Measurements from ENCODE around the gene TMEM125. TPM values are rescaled to one million over a fixed set of nuclear protein-coding genes. Genes with fewer than 3 reads are reported as not detected.

Gene TMEM125
- total RNA-seq, 1 experiment from 2014 or later, result not detected

DNA sequence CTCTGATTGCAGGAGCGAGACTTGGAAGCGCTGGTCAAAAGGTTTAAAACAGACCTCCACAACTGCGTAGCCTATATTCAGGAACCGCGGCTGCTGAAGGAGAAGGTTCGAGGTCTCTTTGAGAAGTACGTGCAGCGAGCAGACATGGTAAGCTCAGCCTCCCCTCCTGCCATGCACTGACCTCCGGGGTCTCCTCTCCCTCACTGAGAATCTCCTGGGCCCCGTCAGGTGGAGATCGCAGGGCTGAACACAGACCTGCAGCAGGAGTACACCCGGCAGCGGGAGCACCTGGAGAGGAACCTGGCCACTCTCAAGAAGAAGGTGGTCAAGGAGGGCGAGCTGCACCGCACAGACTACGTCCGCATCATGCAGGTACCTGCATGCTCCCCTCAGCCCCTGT lies 35.5 kb upstream of the TMEM125 start:
- no TSS peak for BruUV-seq (replicated peaks)
- ATAC-seq (no peak), DNase-seq (ENCODE audit: low read depth, low spot score) (no peak)
- in situ Hi-C loops (cut with HindIII; ENCODE audit: low pct_unique_long_range_greater_than_20kb, low sequenced_read_pairs) (no loop called here), intact Hi-C loops (cut with micrococcal nuclease; ENCODE audit: unreplicated experiment) (no loop called here)
- ChIA-PET CTCF (no interaction called here), POLR2A (no interaction called here)
- Histone ChIP-seq H3K4me3 (ENCODE audit: low read depth in 2 of 2, low read length in 2 of 2) (no peak overlapping the region), H3K27me3 (ENCODE audit: control insufficient read depth, insufficient read depth, low read length) (no peaks in the 10 kb centered on the region), H3K27ac (ENCODE audit: low read length) (no peak overlapping the region), H3K36me3 (ENCODE audit: control insufficient read depth, insufficient read depth, low read length) (no peaks in the 10 kb centered on the region), H3K4me1 (ENCODE audit: control insufficient read depth, insufficient read depth, low read length) (no peaks in the 10 kb centered on the region), H3K9me3 (ENCODE audit: control insufficient read depth, insufficient read depth, low read depth, low read length) (no peaks in the 10 kb centered on the region)
- TF ChIP-seq TCF7L2 (IDR thresholded peaks at IDR 0.05; ENCODE audit: low read depth, low read length) (no peak), POLR2AphosphoS5 (IDR thresholded peaks at IDR 0.05; ENCODE audit: low read depth, low read length) (no peak), SIN3A (IDR thresholded peaks at IDR 0.05; ENCODE audit: borderline replicate concordance, insufficient read depth, low read depth, low read length) (no peak), CTCF (IDR thresholded peaks at IDR 0.05) (no peak)
- TF ChIP-seq, protein P1, sequence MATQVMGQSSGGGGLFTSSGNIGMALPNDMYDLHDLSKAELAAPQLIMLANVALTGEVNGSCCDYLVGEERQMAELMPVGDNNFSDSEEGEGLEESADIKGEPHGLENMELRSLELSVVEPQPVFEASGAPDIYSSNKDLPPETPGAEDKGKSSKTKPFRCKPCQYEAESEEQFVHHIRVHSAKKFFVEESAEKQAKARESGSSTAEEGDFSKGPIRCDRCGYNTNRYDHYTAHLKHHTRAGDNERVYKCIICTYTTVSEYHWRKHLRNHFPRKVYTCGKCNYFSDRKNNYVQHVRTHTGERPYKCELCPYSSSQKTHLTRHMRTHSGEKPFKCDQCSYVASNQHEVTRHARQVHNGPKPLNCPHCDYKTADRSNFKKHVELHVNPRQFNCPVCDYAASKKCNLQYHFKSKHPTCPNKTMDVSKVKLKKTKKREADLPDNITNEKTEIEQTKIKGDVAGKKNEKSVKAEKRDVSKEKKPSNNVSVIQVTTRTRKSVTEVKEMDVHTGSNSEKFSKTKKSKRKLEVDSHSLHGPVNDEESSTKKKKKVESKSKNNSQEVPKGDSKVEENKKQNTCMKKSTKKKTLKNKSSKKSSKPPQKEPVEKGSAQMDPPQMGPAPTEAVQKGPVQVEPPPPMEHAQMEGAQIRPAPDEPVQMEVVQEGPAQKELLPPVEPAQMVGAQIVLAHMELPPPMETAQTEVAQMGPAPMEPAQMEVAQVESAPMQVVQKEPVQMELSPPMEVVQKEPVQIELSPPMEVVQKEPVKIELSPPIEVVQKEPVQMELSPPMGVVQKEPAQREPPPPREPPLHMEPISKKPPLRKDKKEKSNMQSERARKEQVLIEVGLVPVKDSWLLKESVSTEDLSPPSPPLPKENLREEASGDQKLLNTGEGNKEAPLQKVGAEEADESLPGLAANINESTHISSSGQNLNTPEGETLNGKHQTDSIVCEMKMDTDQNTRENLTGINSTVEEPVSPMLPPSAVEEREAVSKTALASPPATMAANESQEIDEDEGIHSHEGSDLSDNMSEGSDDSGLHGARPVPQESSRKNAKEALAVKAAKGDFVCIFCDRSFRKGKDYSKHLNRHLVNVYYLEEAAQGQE (IDR thresholded peaks at IDR 0.05; ENCODE audit: insufficient read depth in 1 of 2, low read depth in 2 of 2, low read length in 1 of 2), result no peak

- no TSS peak for BruUV-seq (replicated peaks)
- intact Hi-C loops (cut with micrococcal nuclease; ENCODE audit: unreplicated experiment), result loop anchor here (5.0 kb wide), 1 partner anchor 122 kb away; the partner anchor contains the start of gene CDC20
- ATAC-seq, result no peak
- Histone ChIP-seq H3K4me3 (ENCODE audit: low read depth in 2 of 2, low read length in 2 of 2) (no peak overlapping the region), H3K4me1 (ENCODE audit: control insufficient read depth, insufficient read depth, low read length) (no peaks in the 10 kb centered on the region), H3K9me3 (ENCODE audit: control insufficient read depth, insufficient read depth, low read depth, low read length) (no peaks in the 10 kb centered on the region), H3K36me3 (ENCODE audit: control insufficient read depth, insufficient read depth, low read length) (no peaks in the 10 kb centered on the region), H3K27me3 (ENCODE audit: control insufficient read depth, insufficient read depth, low read length) (no peaks in the 10 kb centered on the region), H3K27ac (ENCODE audit: low read length) (no peak overlapping the region)
- ChIA-PET CTCF (no interaction called here), POLR2A (no interaction called here)
- in situ Hi-C loops (cut with HindIII; ENCODE audit: low pct_unique_long_range_greater_than_20kb, low sequenced_read_pairs), result no loop called here
- no peak for TF ChIP-seq TCF7L2 (IDR thresholded peaks at IDR 0.05; ENCODE audit: low read depth, low read length)
- no peak for TF ChIP-seq POLR2AphosphoS5 (IDR thresholded peaks at IDR 0.05; ENCODE audit: low read depth, low read length)
- TF ChIP-seq, protein P1 (IDR thresholded peaks at IDR 0.05; ENCODE audit: insufficient read depth in 1 of 2, low read depth in 2 of 2, low read length in 1 of 2), result no peak
- no peak for TF ChIP-seq CTCF (IDR thresholded peaks at IDR 0.05)
- no peak for TF ChIP-seq SIN3A (IDR thresholded peaks at IDR 0.05; ENCODE audit: borderline replicate concordance, insufficient read depth, low read depth, low read length)
- DNase-seq (ENCODE audit: low read depth, low spot score), result no peak
These were observed 34.7 kb upstream of the TMEM125 start for GRCh38 chr1:43235040-43235439.
